Stimulated activated effector memory CD8-positive, alpha-beta T cell treated with anti-CD3 and anti-CD28 coated beads, Interleukin-12 subunit alpha, Interleukin-12 subunit beta, amount 100 ng/mL, for 72 hours (primary cell): Measurements from ENCODE around the gene TMEM171.

ENCODE experiments used
- ATAC-seq: fragments of 150-1000 bp; cut with Tn5 transposase; 2 replicates; pipeline ENCODE4 v1.10.0; 2021
- DNase-seq, 2 donors: peaks; one replicate each; pipeline ENCODE4 v3.0.0; 2021 to 2022; ENCODE audit warnings: low spot score in 2 of 2
- H3K27ac Mint-ChIP-seq: one replicate; pipeline ENCODE4 v1.8.0; 2022; ENCODE audit warnings: mild to moderate bottlenecking, mixed read lengths
- H3K36me3 Mint-ChIP-seq: one replicate; pipeline ENCODE4 v1.8.0; 2022; ENCODE audit warnings: mild to moderate bottlenecking, mixed read lengths
- H3K4me1 Mint-ChIP-seq: one replicate; pipeline ENCODE4 v1.8.0; 2022; ENCODE audit warnings: mixed read lengths
- H3K4me3 Mint-ChIP-seq: one replicate; pipeline ENCODE4 v1.8.0; 2022; ENCODE audit warnings: mild to moderate bottlenecking, mixed read lengths
- H3K9me3 Mint-ChIP-seq: one replicate; pipeline ENCODE4 v1.8.0; 2022; ENCODE audit warnings: mixed read lengths

The TMEM171 gene

DNA sequence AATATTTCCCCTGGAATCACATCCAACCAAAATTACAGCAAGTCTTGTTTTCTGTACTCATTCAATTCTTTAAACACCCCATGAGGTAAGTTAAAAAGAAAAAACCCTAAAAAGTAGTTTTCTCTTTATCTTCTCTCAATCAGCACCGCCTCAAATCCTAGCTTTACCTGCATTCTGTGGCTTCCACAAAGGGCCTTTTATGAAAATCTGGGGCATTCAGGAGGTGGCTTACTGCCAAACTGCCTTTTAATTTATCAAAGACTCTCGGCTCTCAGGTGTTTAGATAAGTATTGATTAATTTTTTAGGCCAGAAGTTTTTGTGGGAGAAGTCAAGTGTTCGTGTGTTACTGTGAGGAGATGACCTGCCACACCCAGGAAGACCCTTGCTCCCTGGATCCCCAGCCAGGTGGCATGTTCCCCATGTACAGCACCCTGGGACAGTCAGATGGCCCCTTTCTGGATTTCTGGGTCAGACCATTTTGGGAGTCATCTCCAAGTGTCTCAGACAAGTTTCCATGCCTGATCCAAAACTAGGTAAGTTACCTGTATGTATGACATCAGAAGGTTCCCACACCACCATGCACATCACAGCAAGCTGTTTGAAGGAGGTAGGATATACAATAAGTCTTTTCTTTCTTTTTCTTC lies 6.2 kb upstream of the TMEM171 start:
- Mint-ChIP-seq H3K4me3 (no peak overlapping the region), H3K4me1 (peaks cover 2% of the 10 kb centered on the region), H3K9me3 (peaks cover 4% of the 10 kb centered on the region), H3K27ac (no peak overlapping the region), H3K36me3 (no peaks in the 10 kb centered on the region)
- peak in 1 of 2 donors; percentile 29 for DNase-seq
- ATAC-seq: no peak

DNA sequence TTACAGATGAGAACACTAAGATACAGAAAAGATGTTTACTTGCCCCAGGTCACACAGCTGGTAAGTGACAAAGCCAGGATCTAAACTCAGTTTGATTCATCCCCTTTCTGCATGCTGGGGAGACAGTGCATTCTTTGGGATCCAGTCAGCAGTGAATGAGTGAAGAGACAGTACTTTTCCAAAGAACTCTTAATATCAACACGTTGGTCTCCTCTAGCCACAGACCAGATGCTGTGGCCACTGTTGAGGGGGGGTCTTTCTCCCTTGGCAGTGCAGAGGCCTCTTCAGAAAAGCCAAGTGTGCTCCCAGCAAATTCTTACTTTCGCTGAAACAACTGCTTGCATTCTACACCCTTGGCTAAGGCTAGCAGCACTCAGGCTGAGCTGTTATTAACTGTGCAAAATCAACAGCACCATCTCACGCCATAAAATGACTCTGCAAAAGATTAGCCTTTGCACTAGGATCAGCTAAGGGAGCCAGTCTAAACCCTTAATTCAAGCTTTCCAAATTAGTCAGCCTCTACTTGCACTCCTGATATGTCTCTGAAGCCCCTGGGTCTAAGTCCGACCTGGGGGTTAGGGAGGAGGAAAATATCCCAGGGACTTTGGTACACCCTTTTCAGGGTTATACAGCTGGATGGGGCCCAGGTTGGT lies 4.8 kb upstream of the TMEM171 start:
- no peak overlapping the region for H3K27ac Mint-ChIP-seq
- no peaks in the 10 kb centered on the region for H3K36me3 Mint-ChIP-seq
- H3K4me1 Mint-ChIP-seq: peaks cover 10% of the 10 kb centered on the region
- ATAC-seq: no peak
- DNase-seq: peak in 1 of 2 donors; percentile 34
- no peak overlapping the region for H3K4me3 Mint-ChIP-seq
- H3K9me3 Mint-ChIP-seq: peaks cover 4% of the 10 kb centered on the region

DNA sequence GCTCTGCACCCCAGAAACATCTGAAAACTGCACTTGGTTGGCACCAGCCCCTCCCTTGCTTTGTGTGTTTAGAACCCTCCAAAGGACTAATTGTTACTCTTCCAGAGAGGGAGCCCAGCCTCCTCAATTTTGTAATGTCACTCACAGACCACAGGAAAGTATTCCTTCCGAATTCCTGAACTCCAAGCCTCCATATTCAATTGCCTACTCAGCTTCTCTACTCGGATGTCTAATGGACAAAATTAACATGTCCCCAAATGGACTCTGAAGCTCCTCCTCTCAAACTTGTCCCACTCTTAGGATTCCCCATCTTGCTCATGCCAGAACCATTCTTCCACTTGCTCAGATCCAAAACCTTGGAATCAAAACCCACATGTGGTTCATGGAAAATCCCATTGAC lies 3.9 kb upstream of the TMEM171 start:
- Mint-ChIP-seq H3K4me1 (peaks cover 19% of the 10 kb centered on the region), H3K36me3 (no peaks in the 10 kb centered on the region), H3K4me3 (no peak overlapping the region), H3K27ac (no peak overlapping the region), H3K9me3 (peaks cover 4% of the 10 kb centered on the region)
- ATAC-seq (no peak), DNase-seq (peak in 1 of 2 donors; percentile 29)

DNA sequence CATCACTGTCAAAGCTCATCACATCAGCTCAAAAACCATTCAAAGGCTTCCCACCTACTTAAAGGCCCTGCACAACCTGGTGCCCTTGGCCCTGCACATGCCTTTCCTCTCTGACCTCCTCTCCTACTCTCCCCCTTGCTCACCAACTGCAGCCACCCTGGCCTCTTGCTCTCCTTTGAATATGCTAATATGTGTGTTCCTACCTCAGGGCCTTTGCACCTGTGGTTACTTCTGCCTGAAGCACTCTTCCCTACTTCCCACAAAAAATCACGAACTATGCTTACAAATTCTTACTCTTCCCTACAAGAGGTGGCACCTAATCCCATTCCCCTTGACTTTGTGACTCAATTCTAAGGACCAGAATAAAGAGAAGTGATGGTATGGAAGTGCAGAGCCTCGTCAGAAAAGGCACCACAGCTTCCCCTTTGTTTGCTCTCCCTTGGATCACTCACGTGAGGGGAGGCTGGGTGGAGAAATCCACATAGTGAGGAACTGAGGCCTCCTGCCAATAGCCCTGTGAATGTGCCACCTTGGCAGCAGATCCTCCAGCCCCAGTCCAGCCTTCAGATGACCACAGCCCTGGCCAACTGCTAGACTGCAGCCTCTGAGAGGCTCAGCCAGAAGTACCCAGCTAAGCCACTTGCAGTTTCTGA lies 3.2 kb upstream of the TMEM171 start:
- DNase-seq (peak in 1 of 2 donors; percentile 22), ATAC-seq (no peak)
- Mint-ChIP-seq H3K36me3 (no peaks in the 10 kb centered on the region), H3K4me3 (no peak overlapping the region), H3K4me1 (peaks cover 22% of the 10 kb centered on the region), H3K27ac (no peak overlapping the region), H3K9me3 (peaks cover 4% of the 10 kb centered on the region)

DNA sequence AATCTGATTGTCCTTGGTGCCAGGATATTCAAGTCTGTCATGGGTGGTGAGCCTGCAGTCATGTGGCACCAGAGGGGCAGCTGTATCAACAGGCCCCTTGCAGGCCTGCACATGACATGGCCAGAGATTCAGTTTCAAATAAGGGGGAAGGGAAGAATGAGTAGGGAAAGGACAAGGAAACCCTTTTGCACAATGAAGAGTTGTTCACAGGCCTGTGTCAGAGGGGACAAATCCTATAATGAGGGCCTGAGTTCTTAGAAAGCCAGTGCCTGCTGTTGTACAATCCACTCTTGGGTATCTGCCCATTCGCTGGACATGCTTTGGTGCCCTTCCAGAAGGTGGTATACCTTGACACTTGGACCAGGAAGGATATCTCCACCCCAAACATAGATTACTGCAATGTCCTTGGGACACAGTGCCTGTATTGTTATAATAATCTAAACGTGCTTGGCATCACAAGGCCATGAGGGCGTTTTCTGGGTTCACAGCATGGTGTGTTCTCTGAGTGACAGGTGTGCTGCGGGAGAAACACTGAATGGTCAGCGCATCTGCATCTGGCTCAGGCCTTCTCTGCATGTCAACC lies 1.9 kb upstream of the TMEM171 start:
- ATAC-seq (no peak), DNase-seq (peak in 1 of 2 donors; percentile 44)
- Mint-ChIP-seq H3K36me3 (no peaks in the 10 kb centered on the region), H3K4me1 (peaks cover 33% of the 10 kb centered on the region), H3K4me3 (no peak overlapping the region), H3K9me3 (no peaks in the 10 kb centered on the region), H3K27ac (no peak overlapping the region)

DNA sequence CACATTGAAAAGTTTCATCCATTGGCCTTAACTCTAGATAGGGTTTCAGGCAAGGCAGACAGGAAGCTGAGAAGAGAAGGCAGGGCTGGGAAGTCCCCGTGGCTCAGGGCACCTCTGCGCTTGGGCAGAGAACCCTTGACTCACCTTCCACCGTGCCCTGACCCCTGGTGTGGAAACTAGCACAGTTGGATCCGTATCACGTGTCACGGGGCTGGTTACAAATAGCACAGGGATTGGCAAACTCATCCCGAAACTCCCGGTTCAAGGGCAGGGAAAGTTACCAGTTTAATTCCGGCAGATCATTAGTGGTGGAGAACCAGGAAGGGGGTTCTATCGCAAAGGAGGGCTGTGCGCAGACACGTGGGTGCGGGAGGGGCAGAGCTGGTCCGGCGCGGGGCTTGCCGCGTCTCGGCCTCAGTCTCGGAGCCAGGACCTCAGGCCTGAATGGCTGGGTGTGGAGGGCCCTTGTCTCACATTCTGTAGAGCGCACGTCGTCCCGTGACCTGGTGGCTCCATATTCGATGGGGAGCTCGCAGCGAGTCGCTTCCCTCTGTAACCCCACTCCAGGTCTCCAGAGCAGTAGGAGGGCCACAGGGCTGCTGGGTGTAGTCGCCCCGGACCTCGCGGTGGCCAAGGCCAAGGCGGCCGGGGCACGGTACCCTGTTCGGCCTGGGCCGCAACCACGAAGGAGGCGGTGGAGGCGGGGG lies 771 bp upstream of the TMEM171 start:
- DNase-seq: peak in 1 of 2 donors; percentile 54
- peak; percentile 79 for ATAC-seq
- no peaks in the 10 kb centered on the region for H3K36me3 Mint-ChIP-seq
- no peaks in the 10 kb centered on the region for H3K9me3 Mint-ChIP-seq
- peak overlapping the region; percentile 72 for H3K4me3 Mint-ChIP-seq
- peaks cover 44% of the 10 kb centered on the region for H3K4me1 Mint-ChIP-seq
- H3K27ac Mint-ChIP-seq: peak overlapping the region; percentile 80

DNA sequence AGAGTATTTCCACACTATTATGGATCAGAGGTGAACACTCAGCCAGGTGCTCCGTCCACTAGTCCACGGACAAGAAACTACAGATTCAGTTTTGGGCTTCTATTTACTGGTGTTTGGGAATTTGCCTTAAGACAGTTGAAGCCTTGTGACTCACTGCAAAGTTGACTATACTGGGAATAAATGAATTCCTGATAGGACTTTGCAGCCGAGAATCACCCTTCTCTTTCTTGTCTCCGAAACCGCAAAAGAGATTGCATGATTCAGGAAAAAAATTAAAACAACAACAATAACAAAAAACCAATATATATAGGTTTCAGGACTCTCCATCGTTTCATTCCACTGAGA lies 716 bp downstream of the TMEM171 start:
- peaks cover 48% of the 10 kb centered on the region for H3K4me1 Mint-ChIP-seq
- ATAC-seq: no peak
- no peak for DNase-seq
- H3K9me3 Mint-ChIP-seq: no peaks in the 10 kb centered on the region
- no peaks in the 10 kb centered on the region for H3K36me3 Mint-ChIP-seq
- H3K4me3 Mint-ChIP-seq: peak overlapping the region; percentile 72
- no peak overlapping the region for H3K27ac Mint-ChIP-seq

DNA sequence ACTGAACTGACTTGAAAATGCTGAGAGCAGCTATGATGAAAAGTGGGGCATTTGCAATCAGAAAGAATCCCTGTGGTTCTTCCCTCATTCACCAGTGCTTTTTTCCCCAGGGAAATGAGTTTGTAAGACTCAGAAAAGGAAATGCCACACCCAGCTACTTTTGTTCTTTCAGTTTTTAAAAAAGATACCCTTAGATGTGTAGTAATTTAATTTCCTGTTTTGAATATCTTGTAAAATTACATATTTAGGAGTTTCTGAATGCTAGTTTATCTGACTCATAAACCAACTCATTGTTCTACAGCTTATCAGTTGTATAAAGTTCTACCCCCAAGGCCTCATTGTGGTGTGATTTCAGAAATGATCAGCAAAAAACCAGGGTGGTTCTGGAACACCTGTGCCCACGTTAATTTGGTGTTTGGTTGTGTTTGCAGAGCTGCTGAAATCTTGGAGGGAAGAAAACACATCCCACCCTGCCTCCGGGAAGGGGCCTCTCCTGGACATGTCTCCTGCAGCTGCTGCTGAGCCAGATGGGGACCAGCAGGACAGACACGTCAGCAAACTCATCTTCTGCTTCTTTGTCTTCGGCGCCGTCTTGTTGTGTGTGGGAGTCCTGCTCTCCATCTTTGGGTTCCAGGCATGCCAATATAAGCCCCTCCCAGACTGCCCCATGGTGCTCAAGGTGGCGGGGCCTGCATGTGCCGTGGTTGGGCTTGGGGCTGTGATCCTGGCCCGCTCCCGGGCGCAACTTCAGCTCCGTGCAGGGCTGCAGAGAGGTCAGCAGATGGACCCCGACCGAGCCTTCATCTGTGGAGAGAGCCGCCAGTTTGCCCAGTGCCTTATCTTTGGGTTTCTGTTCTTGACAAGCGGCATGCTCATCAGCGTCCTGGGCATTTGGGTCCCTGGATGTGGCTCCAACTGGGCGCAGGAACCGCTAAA lies 2.8 kb downstream of the TMEM171 start:
- ATAC-seq (peak; percentile 72), DNase-seq (peak in 1 of 2 donors; percentile 48)
- Mint-ChIP-seq H3K4me1 (peaks cover 51% of the 10 kb centered on the region), H3K4me3 (peak overlapping the region; percentile 72), H3K27ac (peak overlapping the region; percentile 29), H3K9me3 (no peaks in the 10 kb centered on the region), H3K36me3 (no peaks in the 10 kb centered on the region)

DNA sequence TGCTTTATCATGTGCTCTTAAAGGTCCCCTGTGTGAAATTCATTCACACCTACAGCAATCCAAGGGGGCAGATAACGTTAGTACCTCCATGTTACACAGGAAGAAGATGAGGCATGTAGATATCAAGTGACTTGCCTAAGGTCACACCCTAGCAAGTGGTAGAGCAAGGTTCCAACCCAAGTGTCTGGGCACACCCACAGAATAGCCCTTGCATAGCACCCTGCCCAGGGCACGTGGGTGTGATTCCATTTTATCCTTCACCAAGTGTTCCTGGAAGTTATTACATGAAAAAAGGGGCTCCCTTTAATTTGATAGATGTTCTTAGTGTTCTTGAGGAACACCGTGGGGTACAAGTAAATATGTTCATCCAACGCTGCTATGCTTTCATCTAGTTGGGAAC lies 4.9 kb downstream of the TMEM171 start:
- ATAC-seq: no peak
- H3K4me3 Mint-ChIP-seq: no peak overlapping the region

DNA sequence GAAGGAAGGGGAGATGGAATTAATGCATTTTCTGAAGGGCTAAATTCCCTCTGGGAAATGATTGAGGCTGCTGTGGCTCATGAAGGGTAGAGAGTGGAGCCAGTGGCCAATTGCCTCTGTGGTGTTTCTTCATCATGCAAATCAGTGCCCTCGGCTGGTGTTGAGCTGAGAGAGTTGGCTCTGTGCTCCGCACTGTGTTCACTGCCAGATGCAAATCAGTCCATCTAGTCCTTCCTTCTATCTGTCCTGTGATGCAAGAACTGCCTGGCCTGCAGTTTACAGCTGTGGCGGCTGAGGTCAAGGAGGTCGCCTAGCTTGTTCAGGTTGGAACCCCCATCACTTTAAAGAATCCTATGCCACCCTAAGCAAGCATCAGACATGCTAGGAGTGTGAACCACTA lies 6.0 kb downstream of the TMEM171 start:
- no peak overlapping the region for H3K27ac Mint-ChIP-seq
- DNase-seq: peak in 1 of 2 donors; percentile 47
- no peak for ATAC-seq
- no peaks in the 10 kb centered on the region for H3K36me3 Mint-ChIP-seq
- H3K4me3 Mint-ChIP-seq: no peak overlapping the region
- H3K9me3 Mint-ChIP-seq: no peaks in the 10 kb centered on the region
- peaks cover 43% of the 10 kb centered on the region for H3K4me1 Mint-ChIP-seq

More for the DNA sequence above, 4.9 kb downstream of the TMEM171 start:
- H3K4me1 Mint-ChIP-seq: peaks cover 49% of the 10 kb centered on the region
- no peaks in the 10 kb centered on the region for H3K9me3 Mint-ChIP-seq
- H3K27ac Mint-ChIP-seq: no peak overlapping the region
- H3K36me3 Mint-ChIP-seq: no peaks in the 10 kb centered on the region
- DNase-seq: peak in 1 of 2 donors; percentile 23

DNA sequence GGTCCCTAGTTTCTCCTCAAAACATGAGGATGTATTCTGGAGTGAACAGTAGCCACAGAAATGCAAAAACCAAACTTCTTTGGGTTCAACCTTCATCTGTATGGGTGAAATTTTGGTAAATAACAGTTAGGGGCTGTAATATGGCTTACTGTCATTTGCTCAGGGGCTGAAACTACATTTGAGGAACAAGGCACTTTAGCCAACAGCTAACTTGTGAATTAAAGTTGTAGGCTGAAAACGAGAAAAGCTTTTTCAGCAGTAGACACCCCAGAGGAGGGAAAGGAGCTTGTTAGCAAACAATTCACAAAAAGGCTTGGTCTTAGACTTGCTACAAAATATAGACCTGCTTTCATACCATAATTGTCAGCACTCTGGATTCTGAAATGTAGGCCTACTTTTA lies 6.6 kb downstream of the TMEM171 start:
- H3K4me1 Mint-ChIP-seq: peaks cover 39% of the 10 kb centered on the region
- H3K9me3 Mint-ChIP-seq: no peaks in the 10 kb centered on the region
- DNase-seq (no peak), ATAC-seq (no peak)
- no peaks in the 10 kb centered on the region for H3K36me3 Mint-ChIP-seq
- H3K4me3 Mint-ChIP-seq: no peak overlapping the region
- H3K27ac Mint-ChIP-seq: no peak overlapping the region

DNA sequence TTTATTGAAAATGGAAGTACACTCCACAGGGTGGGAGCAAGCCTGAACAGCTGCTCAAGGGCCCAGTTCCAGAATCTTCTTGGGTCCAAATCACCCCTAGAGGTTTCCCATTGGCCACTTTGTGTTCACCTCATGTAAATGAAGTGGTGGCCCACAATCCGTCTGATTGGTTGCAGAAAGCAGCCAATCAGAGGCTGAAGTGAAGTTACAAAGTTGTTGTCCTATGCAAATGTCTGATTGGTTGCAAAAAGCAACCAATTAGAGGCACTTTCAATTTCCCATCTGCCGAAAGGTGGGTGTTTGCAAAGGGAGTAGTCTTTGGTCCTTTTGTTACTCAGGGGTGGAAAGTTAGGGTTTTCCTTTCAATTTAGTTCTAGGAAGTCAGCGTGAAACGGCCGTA lies 8.8 kb downstream of the TMEM171 start:
- no peak for ATAC-seq
- H3K36me3 Mint-ChIP-seq: no peaks in the 10 kb centered on the region
- H3K4me3 Mint-ChIP-seq: no peak overlapping the region
- DNase-seq: no peak
- no peak overlapping the region for H3K27ac Mint-ChIP-seq
- no peaks in the 10 kb centered on the region for H3K9me3 Mint-ChIP-seq
- peaks cover 21% of the 10 kb centered on the region for H3K4me1 Mint-ChIP-seq

DNA sequence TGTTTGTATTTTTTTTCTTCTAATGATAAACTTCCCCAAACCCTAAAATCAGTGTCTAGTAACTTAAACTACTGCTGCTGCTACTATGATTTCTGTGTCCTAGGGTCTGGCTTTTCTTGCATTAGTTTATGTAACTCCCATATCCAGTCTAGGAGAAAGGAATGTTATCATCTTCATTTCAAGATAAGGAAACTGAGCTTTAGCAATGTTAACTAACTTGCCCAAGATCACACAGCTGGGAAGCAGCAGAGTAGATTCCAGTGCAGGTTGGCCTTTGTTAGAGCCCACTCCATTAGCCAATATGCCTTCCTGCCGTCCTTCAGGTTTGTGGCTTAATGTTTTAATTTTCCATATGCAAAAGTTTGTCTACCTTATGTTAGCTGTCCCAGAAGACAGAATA lies 10.4 kb downstream of the TMEM171 start:
- ATAC-seq (no peak), DNase-seq (no peak)
- no peak overlapping the region for H3K27ac Mint-ChIP-seq
- no peaks in the 10 kb centered on the region for H3K9me3 Mint-ChIP-seq
- peaks cover 19% of the 10 kb centered on the region for H3K4me1 Mint-ChIP-seq
- H3K4me3 Mint-ChIP-seq: no peak overlapping the region
- no peaks in the 10 kb centered on the region for H3K36me3 Mint-ChIP-seq

DNA sequence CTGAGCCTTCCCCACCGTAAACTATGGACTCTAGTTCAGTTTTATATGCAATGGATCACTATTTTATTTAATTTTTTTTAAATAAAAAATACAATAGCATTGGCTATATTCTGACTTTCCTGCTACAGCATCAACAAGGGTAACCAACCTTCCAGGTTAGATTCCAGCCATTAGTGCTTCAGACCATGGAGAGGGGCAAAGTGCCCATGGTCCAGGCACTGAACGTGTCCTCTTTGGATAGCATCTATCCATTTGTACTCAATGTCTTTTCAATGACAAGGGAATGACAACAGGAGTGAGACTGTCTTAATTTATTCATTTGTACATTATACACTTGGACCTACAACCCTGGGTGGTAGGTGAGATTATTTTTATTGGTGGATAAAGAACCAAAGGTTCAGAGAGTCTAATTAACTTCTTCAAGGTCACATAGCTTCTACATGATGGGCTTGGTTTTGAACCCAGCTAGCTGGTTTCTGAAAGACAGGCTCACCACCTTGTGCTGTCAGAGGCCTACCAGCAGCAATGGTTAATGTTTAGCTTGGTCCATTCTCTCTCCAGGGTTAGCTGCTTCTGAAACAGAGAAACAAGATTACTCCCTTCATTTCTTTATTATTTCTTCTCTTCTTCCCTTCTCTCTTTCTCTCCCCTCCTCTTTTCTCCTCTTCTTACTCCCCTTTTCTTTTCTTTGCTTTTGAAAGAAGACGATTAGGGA lies 11.5 kb downstream of the TMEM171 start:
- ATAC-seq: no peak

More for the DNA sequence above, 11.5 kb downstream of the TMEM171 start:
- DNase-seq: no peak
- H3K9me3 Mint-ChIP-seq: no peaks in the 10 kb centered on the region
- H3K27ac Mint-ChIP-seq: no peak overlapping the region
- H3K4me1 Mint-ChIP-seq: peaks cover 16% of the 10 kb centered on the region
- H3K36me3 Mint-ChIP-seq: no peaks in the 10 kb centered on the region
- no peak overlapping the region for H3K4me3 Mint-ChIP-seq
